Astrocyte of the spinal cord (primary cell): Measurements from ENCODE around the gene KLHL25.

Experiments
- DNase-seq: peaks from one replicate; pipeline ENCODE4 v3.0.0; 2011; ENCODE audit warnings: low read depth, low spot score
- H3K4me3 ChIP-seq: 2 replicates; pipeline ENCODE4 v1.5.1; 2011; ENCODE audit warnings: low read depth, mild to moderate bottlenecking, low read length, moderate library complexity
- in situ Hi-C: cut with HindIII; loops from 2 replicates; pipeline ENCODE4 v1.10.0; 2017; ENCODE audit warnings: low sequenced_read_pairs
- TF ChIP-seq, protein P1 (sequence below): IDR thresholded peaks from 2 replicates; pipeline ENCODE4 v1.5.1; 2012; ENCODE audit warnings: low read depth, mild to moderate bottlenecking, low read length, inconsistent platforms

Gene KLHL25

DNA sequence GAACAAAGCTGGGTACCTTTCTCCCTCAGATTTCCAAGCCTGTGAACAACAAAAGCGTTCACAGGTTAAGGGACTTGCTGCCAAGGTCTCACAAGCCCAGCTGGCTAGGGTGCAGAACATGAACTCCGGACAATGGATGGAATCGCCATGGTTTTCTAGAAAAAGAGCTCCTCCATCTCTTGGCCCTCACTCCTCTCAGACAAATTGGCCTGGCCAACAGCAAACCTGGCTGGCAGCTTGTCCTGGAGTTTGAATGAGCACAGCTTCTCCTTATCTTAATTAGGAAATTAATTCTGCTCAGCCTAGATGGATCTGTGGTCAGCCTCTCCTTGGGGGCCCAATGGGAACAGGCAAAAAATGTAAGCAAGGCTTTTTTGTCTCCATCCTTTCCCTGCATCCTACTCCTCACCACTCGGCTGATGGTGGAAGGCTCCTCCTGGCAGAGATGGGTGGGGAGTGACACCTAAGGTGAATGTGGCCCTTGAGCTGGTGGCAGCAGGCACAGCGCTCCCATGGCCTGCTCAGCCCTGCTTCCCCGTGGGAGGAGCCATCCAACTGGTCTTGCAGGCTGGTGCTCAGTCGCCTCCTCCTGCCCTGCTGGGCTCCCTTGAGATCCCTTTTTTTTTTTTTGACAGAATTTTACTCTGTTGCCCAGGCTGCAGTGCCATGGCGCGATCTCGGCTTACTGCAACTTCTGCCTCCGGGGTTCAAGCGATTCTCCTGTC, 5.8 kb downstream of the KLHL25 start:
- in situ Hi-C loops: no loop called here
- no peak for DNase-seq
- no peak overlapping the region for H3K4me3 ChIP-seq
- TF ChIP-seq, protein P1, sequence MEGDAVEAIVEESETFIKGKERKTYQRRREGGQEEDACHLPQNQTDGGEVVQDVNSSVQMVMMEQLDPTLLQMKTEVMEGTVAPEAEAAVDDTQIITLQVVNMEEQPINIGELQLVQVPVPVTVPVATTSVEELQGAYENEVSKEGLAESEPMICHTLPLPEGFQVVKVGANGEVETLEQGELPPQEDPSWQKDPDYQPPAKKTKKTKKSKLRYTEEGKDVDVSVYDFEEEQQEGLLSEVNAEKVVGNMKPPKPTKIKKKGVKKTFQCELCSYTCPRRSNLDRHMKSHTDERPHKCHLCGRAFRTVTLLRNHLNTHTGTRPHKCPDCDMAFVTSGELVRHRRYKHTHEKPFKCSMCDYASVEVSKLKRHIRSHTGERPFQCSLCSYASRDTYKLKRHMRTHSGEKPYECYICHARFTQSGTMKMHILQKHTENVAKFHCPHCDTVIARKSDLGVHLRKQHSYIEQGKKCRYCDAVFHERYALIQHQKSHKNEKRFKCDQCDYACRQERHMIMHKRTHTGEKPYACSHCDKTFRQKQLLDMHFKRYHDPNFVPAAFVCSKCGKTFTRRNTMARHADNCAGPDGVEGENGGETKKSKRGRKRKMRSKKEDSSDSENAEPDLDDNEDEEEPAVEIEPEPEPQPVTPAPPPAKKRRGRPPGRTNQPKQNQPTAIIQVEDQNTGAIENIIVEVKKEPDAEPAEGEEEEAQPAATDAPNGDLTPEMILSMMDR: no peak

DNA sequence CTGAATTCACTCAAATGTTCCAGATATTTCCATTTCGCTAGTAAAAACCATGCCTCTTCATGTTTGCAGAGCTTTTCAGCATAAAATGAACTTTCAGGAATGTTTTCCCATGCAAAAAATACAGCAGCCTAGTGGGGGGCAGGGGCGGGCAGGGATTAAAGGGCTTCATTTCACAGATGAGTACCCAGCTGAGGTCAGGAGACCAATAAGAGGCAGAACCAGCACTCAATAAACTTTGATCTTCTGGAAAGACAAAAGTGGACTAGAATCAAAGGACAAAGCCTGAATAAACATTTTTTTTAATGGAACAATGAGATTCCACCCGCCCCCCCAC, 8.0 kb downstream of the KLHL25 start:
- in situ Hi-C loops: no loop called here
- no peak overlapping the region for H3K4me3 ChIP-seq
- TF ChIP-seq, protein P1: no peak
- no peak for DNase-seq

DNA sequence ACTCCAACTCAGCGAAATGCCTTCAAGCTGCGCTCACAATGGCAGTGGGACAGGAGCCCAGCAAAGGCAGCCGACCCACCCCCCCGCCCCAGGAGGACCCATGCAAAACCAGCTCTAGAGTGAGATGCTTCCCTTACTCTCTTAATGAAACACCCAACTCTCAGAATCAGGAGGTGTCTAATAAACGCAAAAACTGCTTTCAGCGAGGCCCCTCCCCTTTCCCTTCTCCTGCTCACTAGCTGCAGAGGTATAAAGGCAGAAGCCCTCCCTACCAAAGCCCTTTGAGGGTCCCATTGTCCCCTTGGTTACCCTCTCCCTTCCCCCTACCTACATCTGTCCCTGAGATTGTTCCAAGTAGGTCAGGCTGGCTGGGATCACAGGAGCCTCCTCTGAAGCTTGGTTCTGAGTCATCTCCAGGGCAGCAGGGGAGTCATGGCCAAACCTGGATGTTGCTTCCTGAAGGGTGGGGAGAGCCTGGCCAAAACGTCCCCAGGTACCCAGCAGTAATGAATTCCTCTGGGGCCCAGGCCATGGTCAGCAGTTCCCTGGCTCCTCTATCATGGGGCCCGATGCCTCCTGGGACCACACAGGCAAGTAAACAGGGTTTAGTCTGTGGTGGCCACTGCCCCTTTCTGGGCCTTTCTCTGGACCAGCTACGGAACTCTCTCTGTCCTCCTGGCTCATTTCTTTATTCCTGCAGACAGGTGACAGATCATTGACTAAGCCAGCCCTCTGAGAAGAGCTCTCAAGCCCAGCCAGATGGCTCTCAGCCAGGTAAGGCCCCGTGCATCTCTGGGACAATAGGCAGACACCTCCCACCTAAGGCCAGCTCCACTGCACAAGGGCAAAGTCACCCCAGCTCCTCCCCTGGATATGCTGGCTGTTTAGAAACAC, 8.6 kb downstream of the KLHL25 start:
- peak overlapping the region; percentile 7 for H3K4me3 ChIP-seq
- DNase-seq: peak; percentile 58
- in situ Hi-C loops: no loop called here
- TF ChIP-seq, protein P1: no peak

DNA sequence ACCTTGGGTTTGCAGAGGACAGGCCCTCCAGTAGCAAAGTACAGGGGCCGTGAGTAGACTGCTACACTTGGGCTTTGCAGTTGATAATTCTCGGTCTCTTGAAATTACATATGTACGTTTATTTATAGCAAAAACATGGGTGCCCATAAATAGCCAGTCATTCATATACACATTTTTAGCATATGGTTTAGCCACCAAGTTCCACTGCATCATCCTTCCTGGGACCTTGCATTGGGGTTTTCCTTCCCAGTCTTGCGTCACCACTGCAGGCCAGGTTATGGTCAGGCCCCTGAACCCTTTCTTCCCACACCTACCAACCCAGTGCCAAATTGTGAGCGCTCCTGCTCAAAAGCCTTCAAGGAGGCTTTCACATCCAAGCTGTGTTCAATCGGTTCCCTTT, 12.7 kb downstream of the KLHL25 start:
- in situ Hi-C loops: no loop called here
- TF ChIP-seq, protein P1: no peak
- DNase-seq: no peak
- no peak overlapping the region for H3K4me3 ChIP-seq

DNA sequence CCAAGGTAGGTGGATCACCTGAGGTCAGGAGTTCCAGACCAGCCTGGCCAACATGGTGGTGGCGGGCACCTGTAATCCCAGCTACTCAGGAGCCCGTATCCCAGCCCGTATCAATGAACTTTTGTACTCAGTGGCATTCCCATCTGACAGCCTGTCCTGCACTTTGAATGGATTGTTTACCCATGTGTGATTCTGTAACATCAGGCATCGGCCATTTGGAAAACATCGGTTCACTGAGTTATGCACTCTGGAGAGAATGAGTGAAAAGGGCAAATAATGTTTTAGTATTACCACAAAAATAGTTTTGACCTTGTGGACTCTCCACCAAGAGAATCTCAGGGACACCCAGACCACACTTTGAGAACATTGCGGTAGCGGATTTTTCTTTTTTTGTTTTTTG, 13.6 kb downstream of the KLHL25 start:
- H3K4me3 ChIP-seq: no peak overlapping the region
- TF ChIP-seq, protein P1: no peak
- DNase-seq: no peak
- in situ Hi-C loops: no loop called here

DNA sequence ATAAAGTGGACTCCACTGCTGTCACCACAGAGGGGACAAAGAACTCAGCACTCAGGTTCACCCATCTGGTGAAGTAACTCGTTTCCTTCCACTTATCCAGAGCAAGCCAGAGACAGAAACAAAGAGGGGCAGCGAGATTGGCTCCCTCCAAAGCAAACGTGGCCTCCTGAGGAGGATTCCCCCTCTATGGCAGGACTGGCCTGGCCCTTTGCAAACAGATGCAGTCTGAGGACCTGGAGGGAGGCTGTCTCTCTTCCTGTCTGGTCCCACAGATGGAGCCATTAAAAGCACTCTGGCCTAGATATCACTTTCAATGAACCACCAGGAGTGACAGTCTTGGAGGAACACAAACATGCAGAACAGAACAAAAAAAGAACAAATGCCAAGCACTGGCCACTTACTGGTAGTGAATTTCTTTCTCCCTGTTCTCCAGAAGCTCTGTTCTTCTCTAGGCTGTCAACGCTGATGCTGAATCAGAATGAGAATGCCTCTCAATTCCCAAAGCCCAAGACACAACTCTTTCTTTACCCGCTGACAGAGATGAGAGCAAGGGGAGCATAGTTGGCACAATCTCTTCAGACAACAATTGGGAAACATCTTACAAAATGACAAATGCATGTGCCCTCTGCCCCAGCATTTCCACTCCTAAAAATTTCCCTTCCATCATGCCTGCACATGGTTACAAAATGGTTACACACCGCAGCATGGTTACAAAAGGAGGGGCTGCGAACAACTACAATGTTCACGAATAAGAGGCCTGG, 14.3 kb downstream of the KLHL25 start:
- DNase-seq: no peak

More for the DNA sequence above, 14.3 kb downstream of the KLHL25 start:
- H3K4me3 ChIP-seq: no peak overlapping the region
- in situ Hi-C loops: no loop called here
- TF ChIP-seq, protein P1: no peak
